Esophagus muscularis mucosa (tissue), 3 donors: ENCODE data around the gene NGEF.

Source experiments
- POLR2A ChIP-seq: fragments of 450-650 bp; IDR thresholded peaks from one replicate; pipeline ENCODE4 v1.6.1; 2017; ENCODE audit warnings: antibody characterized with exemption, moderate library complexity, mild to moderate bottlenecking, low read depth
- TF ChIP-seq, protein P1 (sequence below), 3 experiments: fragments of 200-600 bp in 2 of 3; fragments of 450-650 bp in 1 of 3; sonication (generic) in 2 of 3; IDR thresholded peaks; one replicate each; pipeline ENCODE4 v1.5.1; 2017 to 2019; ENCODE audit warnings: antibody characterized with exemption in 3 of 3, mild to moderate bottlenecking in 2 of 3, moderate library complexity in 1 of 3

DNA sequence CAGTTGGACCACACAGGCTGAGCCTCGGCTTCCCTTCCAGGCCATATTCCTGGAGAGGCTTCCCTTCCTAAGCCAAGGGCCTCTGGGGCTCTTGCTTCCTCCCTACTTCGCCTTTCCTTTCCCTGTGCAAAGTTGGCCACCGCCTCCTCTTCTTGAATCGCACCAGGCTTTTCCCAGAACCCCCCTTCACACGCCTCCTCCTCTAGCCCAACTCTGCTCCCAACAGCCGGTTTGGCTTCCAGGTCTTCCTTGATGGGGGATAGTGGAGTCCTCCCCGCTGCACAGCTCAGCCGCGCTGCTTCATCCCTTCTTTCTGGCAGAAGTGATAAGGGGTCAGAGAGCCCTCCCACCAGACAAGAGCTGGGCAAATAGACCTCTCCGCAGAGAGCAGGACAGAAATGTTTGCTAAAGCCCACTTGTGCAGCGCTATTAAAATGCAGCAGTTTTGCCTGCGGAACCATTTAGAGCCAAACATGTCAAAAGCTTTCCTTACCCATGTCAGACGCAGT lies 86.6 kb downstream of the NGEF start:
- TF ChIP-seq, protein P1, sequence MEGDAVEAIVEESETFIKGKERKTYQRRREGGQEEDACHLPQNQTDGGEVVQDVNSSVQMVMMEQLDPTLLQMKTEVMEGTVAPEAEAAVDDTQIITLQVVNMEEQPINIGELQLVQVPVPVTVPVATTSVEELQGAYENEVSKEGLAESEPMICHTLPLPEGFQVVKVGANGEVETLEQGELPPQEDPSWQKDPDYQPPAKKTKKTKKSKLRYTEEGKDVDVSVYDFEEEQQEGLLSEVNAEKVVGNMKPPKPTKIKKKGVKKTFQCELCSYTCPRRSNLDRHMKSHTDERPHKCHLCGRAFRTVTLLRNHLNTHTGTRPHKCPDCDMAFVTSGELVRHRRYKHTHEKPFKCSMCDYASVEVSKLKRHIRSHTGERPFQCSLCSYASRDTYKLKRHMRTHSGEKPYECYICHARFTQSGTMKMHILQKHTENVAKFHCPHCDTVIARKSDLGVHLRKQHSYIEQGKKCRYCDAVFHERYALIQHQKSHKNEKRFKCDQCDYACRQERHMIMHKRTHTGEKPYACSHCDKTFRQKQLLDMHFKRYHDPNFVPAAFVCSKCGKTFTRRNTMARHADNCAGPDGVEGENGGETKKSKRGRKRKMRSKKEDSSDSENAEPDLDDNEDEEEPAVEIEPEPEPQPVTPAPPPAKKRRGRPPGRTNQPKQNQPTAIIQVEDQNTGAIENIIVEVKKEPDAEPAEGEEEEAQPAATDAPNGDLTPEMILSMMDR (IDR thresholded peaks at IDR 0.05) = no peak
- TF ChIP-seq POLR2A = no peak
